ENCODE data around the gene NEXN.
A peak's percentile ranks its signal among the peaks of the same experiment; 100 is the strongest.

Gene NEXN

GRCh38 chr1:77866296-77866695 is 22.1 kb upstream of the NEXN start:
- Histone ChIP-seq H3K4me1 (no peaks in the 10 kb centered on the region), H3K27ac (no peak overlapping the region), H3K4me3 (no peak overlapping the region), H3K9me3 (replicated peaks in 1 of 11) (peaks cover 0 to 9% (median 4%) of the 10 kb centered on the region in 11 experiments; a peak in 11 of 22 replicates), H3K4me2 (no peak overlapping the region), H3K36me3 (peaks cover 46 to 76% (median 64%) of the 10 kb centered on the region in 11 experiments), H4K20me1 (no peaks in the 10 kb centered on the region; a peak in 1 of 22 replicates), H3K27me3 (no peaks in the 10 kb centered on the region), H3K9ac (no peak overlapping the region)
- TF ChIP-seq Cebpa-rat (IDR thresholded peaks at IDR 0.05), result no peak

- Histone ChIP-seq H3K4me3 (no peak overlapping the region), H3K9me3 (replicated peaks in 1 of 11) (peaks cover 0 to 9% (median 4%) of the 10 kb centered on the region in 11 experiments; a peak in 11 of 22 replicates), H3K27ac (no peak overlapping the region), H3K4me1 (no peaks in the 10 kb centered on the region), H3K4me2 (no peak overlapping the region), H3K27me3 (no peaks in the 10 kb centered on the region), H3K9ac (no peak overlapping the region), H4K20me1 (no peaks in the 10 kb centered on the region), H3K36me3 (peaks cover 10 to 61% (median 27%) of the 10 kb centered on the region in 11 experiments)
- TF ChIP-seq Cebpa-rat (IDR thresholded peaks at IDR 0.05), result no peak
Observed at GRCh38 chr1:77872645-77873044, 15.8 kb upstream of the NEXN start.

DNA sequence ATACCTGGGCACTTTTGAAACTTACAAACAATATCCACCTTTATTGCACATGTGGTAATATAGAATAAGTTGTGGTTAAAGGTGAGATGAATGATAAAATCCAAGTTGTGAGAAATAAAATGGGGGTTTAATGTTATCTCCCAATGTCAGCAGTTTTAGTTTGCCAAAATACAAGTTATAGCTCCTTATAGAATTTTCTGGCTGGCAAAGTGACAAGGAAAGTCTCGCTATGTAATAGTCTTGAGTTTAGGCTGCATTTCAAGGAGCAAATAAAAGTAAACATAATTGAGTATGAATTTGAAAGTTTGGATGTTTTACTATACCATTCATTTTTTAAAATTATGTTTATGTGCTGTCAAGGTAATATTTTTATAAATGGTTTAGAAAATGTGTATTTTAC is 15.0 kb upstream of the NEXN start:
- no peak overlapping the region for H3K27ac ChIP-seq
- no peak for TF ChIP-seq Cebpa-rat (IDR thresholded peaks at IDR 0.05)
- H3K4me3 ChIP-seq, result no peak overlapping the region
- H3K4me1 ChIP-seq, result no peaks in the 10 kb centered on the region
- peaks cover 3 to 57% (median 19%) of the 10 kb centered on the region in 11 experiments for H3K36me3 ChIP-seq
- peaks cover 0 to 5% (median 1%) of the 10 kb centered on the region in 11 experiments; a peak in 10 of 22 replicates for H3K9me3 ChIP-seq (replicated peaks in 1 of 11)
- H3K4me2 ChIP-seq, result no peak overlapping the region
- H3K9ac ChIP-seq, result no peak overlapping the region
- no peaks in the 10 kb centered on the region for H3K27me3 ChIP-seq
- no peaks in the 10 kb centered on the region for H4K20me1 ChIP-seq

DNA sequence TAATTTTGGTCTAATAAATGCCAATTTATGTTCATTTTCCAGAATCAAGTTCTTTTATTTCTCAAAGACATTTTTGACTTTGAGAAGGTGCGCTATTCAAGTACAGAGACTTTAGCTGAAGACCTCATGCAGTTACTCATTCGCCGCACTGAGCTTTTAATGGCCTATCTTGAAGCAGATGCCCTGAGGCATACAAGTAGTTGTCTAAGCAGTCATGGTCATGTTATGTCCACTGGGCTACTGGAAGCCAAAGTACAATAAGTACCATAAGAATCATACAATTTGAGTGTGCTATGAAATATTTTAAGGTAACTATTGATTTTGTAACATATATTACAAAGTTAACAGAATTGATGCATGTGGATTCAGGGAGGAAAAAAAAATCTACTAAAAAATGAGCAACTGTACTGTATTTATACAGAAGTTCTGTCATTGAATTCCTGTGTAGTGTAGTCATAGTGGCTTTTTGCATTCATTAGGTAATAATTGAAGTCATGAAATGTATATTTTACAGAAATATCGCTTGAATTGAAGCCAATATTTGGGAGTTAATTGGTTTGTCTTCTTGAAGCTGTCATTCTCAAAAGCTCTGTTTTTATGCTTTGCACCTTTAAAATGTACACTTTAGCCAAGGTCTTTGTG is 13.5 kb upstream of the NEXN start:
- Histone ChIP-seq H3K9ac (no peak overlapping the region), H3K4me2 (no peak overlapping the region), H3K27ac (no peak overlapping the region), H3K4me3 (no peak overlapping the region), H3K27me3 (no peaks in the 10 kb centered on the region), H3K9me3 (replicated peaks in 1 of 11) (no peaks in the 10 kb centered on the region), H3K4me1 (no peaks in the 10 kb centered on the region), H4K20me1 (no peaks in the 10 kb centered on the region), H3K36me3 (peaks cover 0 to 53% (median 16%) of the 10 kb centered on the region in 11 experiments; a peak in 17 of 22 replicates)
- TF ChIP-seq Cebpa-rat (IDR thresholded peaks at IDR 0.05), result no peak

GRCh38 chr1:77876884-77877283 is 11.5 kb upstream of the NEXN start:
- no peaks in the 10 kb centered on the region for H3K9me3 ChIP-seq (replicated peaks in 1 of 11)
- H3K4me2 ChIP-seq, result no peak overlapping the region
- no peaks in the 10 kb centered on the region for H3K4me1 ChIP-seq
- no peaks in the 10 kb centered on the region for H4K20me1 ChIP-seq
- H3K27me3 ChIP-seq, result no peaks in the 10 kb centered on the region
- H3K36me3 ChIP-seq, result peaks cover 0 to 50% (median 15%) of the 10 kb centered on the region in 11 experiments; a peak in 17 of 22 replicates
- no peak overlapping the region for H3K4me3 ChIP-seq
- no peak overlapping the region for H3K27ac ChIP-seq
- no peak for TF ChIP-seq Cebpa-rat (IDR thresholded peaks at IDR 0.05)
- H3K9ac ChIP-seq, result no peak overlapping the region

DNA sequence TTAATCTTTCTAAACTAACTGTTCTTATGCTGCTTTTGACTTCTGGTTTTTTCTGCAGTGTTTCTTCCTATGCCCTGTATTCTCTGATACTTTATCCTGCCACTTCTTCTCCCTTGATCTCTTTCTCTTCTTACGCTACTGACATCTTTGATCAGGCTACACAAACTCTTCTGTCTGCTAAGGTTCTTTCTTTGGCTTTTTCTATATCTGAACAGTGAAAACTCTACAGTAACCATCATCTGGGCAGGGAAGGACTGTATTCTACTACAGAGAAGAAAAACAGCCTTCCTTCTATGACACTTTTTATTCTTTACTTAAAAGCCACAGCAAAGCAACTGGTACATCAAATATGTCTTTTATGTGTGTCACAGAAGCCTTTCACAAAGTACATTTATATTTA is 7.4 kb upstream of the NEXN start:
- no peak overlapping the region for H3K9ac ChIP-seq
- no peak overlapping the region for H3K4me2 ChIP-seq
- H3K36me3 ChIP-seq, result peaks cover 0 to 10% (median 0%) of the 10 kb centered on the region in 11 experiments; a peak in 4 of 22 replicates
- no peak overlapping the region for H3K4me3 ChIP-seq
- no peaks in the 10 kb centered on the region for H4K20me1 ChIP-seq
- no peaks in the 10 kb centered on the region for H3K4me1 ChIP-seq
- TF ChIP-seq Cebpa-rat (IDR thresholded peaks at IDR 0.05), result no peak
- no peak overlapping the region for H3K27ac ChIP-seq
- no peaks in the 10 kb centered on the region for H3K9me3 ChIP-seq (replicated peaks in 1 of 11)
- H3K27me3 ChIP-seq, result peaks cover 0 to 2% (median 0%) of the 10 kb centered on the region in 11 experiments; a peak in 5 of 22 replicates

DNA sequence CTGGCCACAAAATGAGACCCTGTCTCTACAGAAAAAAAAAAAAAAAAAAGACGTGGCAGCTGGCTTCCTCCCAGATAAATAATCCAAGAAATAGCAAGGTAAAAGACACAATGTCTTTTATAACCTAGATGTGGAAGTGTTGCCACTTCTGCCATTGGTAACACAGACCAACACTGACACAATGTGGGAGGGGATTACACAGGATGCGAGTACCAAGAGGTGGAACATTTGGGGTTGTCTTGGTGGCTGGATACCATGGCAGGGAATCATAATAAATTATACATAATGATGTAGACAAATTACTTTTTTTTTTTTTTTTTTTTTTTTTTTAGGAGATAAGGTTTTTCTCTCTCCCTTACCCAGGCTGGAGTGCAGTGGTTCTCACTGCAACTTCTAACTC is 6.0 kb upstream of the NEXN start:
- Histone ChIP-seq H3K4me1 (no peaks in the 10 kb centered on the region), H3K4me3 (no peak overlapping the region), H3K4me2 (no peak overlapping the region), H3K36me3 (peaks cover 0 to 6% (median 0%) of the 10 kb centered on the region in 11 experiments; a peak in 3 of 22 replicates), H3K27ac (no peak overlapping the region), H3K9me3 (replicated peaks in 1 of 11) (peaks cover 0 to 10% (median 3%) of the 10 kb centered on the region in 11 experiments; a peak in 7 of 22 replicates), H4K20me1 (peaks cover 0 to 2% (median 0%) of the 10 kb centered on the region in 11 experiments; a peak in 1 of 22 replicates), H3K27me3 (peaks cover 11 to 15% (median 13%) of the 10 kb centered on the region in 11 experiments), H3K9ac (no peak overlapping the region)
- TF ChIP-seq Cebpa-rat (IDR thresholded peaks at IDR 0.05), result no peak

DNA sequence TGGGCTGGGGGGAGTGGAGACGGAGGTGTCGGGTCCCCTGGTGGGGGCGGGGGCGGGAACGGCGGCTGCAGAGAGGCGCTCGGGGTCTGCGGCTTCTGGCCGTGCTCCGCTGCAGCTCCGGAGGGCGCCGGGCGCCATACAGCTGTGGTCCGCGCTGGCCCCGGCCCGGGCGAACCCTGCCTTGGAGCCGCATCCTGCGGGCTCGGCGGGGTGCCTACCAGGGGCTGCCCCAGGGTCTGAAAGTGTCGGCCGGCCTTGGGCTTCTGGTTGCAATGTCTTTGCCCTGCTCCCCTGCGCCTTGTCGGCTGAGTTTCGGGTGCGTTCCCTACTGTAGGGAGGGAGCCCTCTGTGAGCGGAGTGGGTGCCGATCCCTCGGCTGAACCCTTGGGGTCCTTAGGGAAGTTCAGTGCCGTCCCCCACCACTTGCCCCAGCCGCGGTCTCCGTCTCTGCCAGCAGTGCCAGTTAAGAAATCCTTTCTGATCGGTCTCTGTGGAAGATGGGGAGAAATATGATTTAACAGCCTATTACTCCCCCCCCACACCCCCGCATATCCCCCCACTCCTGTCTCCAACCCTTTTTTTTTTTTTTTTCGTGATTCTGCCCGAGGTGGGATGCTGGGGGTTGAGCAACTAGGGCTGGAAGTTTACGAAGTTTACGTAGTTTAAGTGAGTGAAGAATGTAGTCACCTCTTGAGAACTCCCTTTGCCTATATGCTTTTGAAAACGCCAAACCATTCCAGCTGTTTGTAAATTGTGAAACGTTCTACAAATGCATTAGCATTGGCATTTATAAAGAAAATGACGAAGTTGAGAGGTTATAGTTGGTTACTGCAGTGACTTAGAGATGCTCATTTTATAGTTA is 588 bp downstream of the NEXN start:
- Histone ChIP-seq H3K4me2 (peak overlapping the region; percentile 36 to 77 (median 54); a peak in 21 of 22 replicates), H3K27ac (no peak overlapping the region), H3K9ac (no peak overlapping the region), H3K4me1 (peaks cover 4 to 10% (median 9%) of the 10 kb centered on the region in 10 experiments; a peak in 13 of 20 replicates), H3K9me3 (replicated peaks in 1 of 11) (peaks cover 0 to 17% (median 7%) of the 10 kb centered on the region in 11 experiments; a peak in 11 of 22 replicates), H3K4me3 (peak overlapping the region; percentile 14 to 58 (median 38); a peak in 17 of 20 replicates), H3K36me3 (no peaks in the 10 kb centered on the region), H3K27me3 (peaks cover 44 to 49% (median 46%) of the 10 kb centered on the region in 11 experiments), H4K20me1 (peaks cover 0 to 13% (median 11%) of the 10 kb centered on the region in 11 experiments; a peak in 11 of 22 replicates)
- no peak for TF ChIP-seq Cebpa-rat (IDR thresholded peaks at IDR 0.05)

GRCh38 chr1:77889671-77890070 is 1.2 kb downstream of the NEXN start:
- H3K27ac ChIP-seq, result no peak overlapping the region
- H3K9me3 ChIP-seq (replicated peaks in 1 of 11), result peaks cover 0 to 17% (median 7%) of the 10 kb centered on the region in 11 experiments; a peak in 11 of 22 replicates
- H3K4me1 ChIP-seq, result peaks cover 4 to 10% (median 9%) of the 10 kb centered on the region in 10 experiments; a peak in 13 of 20 replicates
- no peak for TF ChIP-seq Cebpa-rat (IDR thresholded peaks at IDR 0.05)
- no peak overlapping the region for H3K4me2 ChIP-seq
- peaks cover 0 to 13% (median 11%) of the 10 kb centered on the region in 11 experiments; a peak in 11 of 22 replicates for H4K20me1 ChIP-seq
- H3K9ac ChIP-seq, result no peak overlapping the region
- H3K4me3 ChIP-seq, result no peak overlapping the region
- no peaks in the 10 kb centered on the region for H3K36me3 ChIP-seq
- H3K27me3 ChIP-seq, result peaks cover 44 to 49% (median 46%) of the 10 kb centered on the region in 11 experiments
